ENCODE data around the gene BNC2. TPM values are rescaled to one million over a fixed set of nuclear protein-coding genes. Genes with fewer than 3 reads are reported as not detected.

Gene BNC2
- total RNA-seq, 2 experiments from 2014 or later, result not detected

DNA sequence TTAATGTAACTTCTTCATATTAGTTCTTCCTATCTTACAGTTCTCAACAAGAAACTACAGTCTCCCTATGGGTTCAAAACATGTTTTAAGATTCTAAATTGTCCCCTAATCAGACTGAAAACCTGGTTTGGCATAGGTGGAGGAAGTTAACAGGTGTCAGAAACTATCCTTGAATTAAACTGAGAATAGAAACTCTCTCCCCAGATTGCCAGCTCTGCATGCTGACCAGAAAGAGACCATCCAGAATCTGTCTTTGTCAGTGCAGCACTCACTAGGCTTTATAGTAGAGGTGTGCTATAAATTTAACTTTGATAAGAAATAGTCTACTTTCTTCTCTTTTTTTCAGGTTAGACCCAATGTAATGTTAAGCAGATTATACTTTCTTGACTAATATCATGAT lies 63.8 kb downstream of the BNC2 start:
- Mint-ChIP-seq H3K36me3 (ENCODE audit: low read depth) (no peaks in the 10 kb centered on the region), H3K27me3 (ENCODE audit: low read depth) (no peaks in the 10 kb centered on the region), H3K4me3 (no peak overlapping the region), H3K27ac (no peak overlapping the region), H3K9me3 (ENCODE audit: insufficient read depth) (peaks cover 1% of the 10 kb centered on the region), H3K4me1 (ENCODE audit: low read depth) (no peaks in the 10 kb centered on the region)
- DNase-seq (no peak), ATAC-seq (no peak)
- POLR2A ChIA-PET, result no interaction called here
- CTCF ChIA-PET, result no interaction called here

GRCh38 chr9:16803648-16804047 lies 66.8 kb downstream of the BNC2 start:
- Mint-ChIP-seq H3K9me3 (ENCODE audit: insufficient read depth) (no peaks in the 10 kb centered on the region), H3K4me3 (no peak overlapping the region), H3K27ac (no peak overlapping the region), H3K4me1 (ENCODE audit: low read depth) (no peaks in the 10 kb centered on the region), H3K27me3 (ENCODE audit: low read depth) (no peaks in the 10 kb centered on the region), H3K36me3 (ENCODE audit: low read depth) (no peaks in the 10 kb centered on the region)
- ChIA-PET POLR2A (no interaction called here), CTCF (no interaction called here)
- ATAC-seq (no peak), DNase-seq (no peak)

- H3K9me3 Mint-ChIP-seq (ENCODE audit: insufficient read depth), result no peaks in the 10 kb centered on the region
- ChIA-PET CTCF (no interaction called here), POLR2A (no interaction called here)
- no peaks in the 10 kb centered on the region for H3K36me3 Mint-ChIP-seq (ENCODE audit: low read depth)
- no peaks in the 10 kb centered on the region for H3K4me1 Mint-ChIP-seq (ENCODE audit: low read depth)
- no peak overlapping the region for H3K27ac Mint-ChIP-seq
- no peak overlapping the region for H3K4me3 Mint-ChIP-seq
- ATAC-seq (no peak), DNase-seq (no peak)
- no peaks in the 10 kb centered on the region for H3K27me3 Mint-ChIP-seq (ENCODE audit: low read depth)
These were observed 68.5 kb downstream of the BNC2 start for GRCh38 chr9:16801871-16802466.

DNA sequence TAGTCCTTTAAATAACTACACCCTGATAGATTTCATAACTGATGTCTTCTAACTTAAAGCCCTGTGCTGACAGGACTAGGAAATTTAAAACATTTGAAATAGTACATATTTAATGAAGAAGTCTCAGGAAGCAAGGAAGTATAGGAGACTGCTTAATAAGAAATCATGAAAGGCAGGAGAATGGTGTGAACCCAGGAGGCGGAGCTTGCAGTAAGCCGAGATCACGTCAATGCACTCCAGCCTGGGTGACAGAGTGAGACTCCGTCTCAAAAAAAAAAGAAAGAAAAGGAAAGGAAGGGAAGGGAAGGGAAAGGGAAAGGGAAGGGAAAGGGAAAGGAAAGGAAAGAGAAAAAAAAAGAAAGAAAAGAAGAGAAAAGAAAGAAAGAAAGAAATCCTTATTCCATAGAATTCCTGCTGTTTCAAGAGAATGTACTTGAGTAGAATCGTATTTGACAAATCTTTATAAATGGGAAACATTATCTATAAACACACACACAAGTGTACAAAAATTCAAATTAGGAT lies 74.1 kb downstream of the BNC2 start:
- H3K36me3 Mint-ChIP-seq (ENCODE audit: low read depth), result no peaks in the 10 kb centered on the region
- ChIA-PET POLR2A (no interaction called here), CTCF (no interaction called here)
- H3K9me3 Mint-ChIP-seq (ENCODE audit: insufficient read depth), result no peaks in the 10 kb centered on the region
- no peaks in the 10 kb centered on the region for H3K27me3 Mint-ChIP-seq (ENCODE audit: low read depth)
- no peak overlapping the region for H3K27ac Mint-ChIP-seq
- no peak overlapping the region for H3K4me3 Mint-ChIP-seq
- no peaks in the 10 kb centered on the region for H3K4me1 Mint-ChIP-seq (ENCODE audit: low read depth)
- ATAC-seq, result no peak
- DNase-seq, result no peak

DNA sequence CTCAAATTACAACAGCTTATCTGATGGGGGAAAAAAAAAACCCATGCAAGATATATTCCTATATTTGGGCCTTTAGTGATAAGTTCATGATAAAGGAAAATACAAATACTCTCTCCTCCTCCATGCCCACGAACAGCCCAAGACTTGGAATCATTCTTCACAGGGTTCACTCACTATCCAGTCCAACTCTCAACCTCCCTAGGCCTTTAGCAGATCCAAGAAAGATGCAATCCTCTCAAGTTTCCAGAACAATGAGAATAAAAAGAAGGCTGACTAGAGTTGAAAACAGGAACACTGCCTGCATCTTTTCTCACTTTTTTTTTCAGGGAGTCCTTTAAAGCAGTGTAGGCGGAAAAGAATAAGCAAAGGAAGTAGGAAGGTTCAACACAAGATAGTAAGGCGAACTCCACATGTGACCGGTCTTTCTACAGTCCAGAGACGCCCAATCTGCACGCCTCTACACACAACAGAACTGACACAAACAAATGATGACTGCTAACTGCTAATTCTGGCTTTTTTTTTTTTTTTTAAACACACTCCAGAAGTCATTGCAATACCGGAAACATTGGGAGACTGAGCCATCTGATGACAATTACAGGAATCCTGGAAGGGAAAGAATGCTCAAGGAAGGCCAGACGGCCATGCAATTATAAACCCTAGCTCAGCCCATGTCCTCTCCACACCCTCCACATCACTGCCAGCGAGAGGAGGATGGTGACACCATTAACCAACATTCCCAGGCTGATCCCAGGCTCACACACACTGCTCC lies 75.4 kb downstream of the BNC2 start:
- H3K4me3 Mint-ChIP-seq, result no peak overlapping the region
- H3K27me3 Mint-ChIP-seq (ENCODE audit: low read depth), result no peaks in the 10 kb centered on the region
- H3K9me3 Mint-ChIP-seq (ENCODE audit: insufficient read depth), result no peaks in the 10 kb centered on the region
- POLR2A ChIA-PET, result no interaction called here
- ATAC-seq (no peak), DNase-seq (no peak)
- no peak overlapping the region for H3K27ac Mint-ChIP-seq
- CTCF ChIA-PET, result no interaction called here
- H3K36me3 Mint-ChIP-seq (ENCODE audit: low read depth), result no peaks in the 10 kb centered on the region
- H3K4me1 Mint-ChIP-seq (ENCODE audit: low read depth), result no peaks in the 10 kb centered on the region

GRCh38 chr9:16794103-16794502 lies 76.4 kb downstream of the BNC2 start:
- ChIA-PET POLR2A (no interaction called here), CTCF (no interaction called here)
- DNase-seq (no peak), ATAC-seq (no peak)
- Mint-ChIP-seq H3K9me3 (ENCODE audit: insufficient read depth) (no peaks in the 10 kb centered on the region), H3K4me3 (no peak overlapping the region), H3K36me3 (ENCODE audit: low read depth) (no peaks in the 10 kb centered on the region), H3K27ac (no peak overlapping the region), H3K27me3 (ENCODE audit: low read depth) (no peaks in the 10 kb centered on the region), H3K4me1 (ENCODE audit: low read depth) (no peaks in the 10 kb centered on the region)

DNA sequence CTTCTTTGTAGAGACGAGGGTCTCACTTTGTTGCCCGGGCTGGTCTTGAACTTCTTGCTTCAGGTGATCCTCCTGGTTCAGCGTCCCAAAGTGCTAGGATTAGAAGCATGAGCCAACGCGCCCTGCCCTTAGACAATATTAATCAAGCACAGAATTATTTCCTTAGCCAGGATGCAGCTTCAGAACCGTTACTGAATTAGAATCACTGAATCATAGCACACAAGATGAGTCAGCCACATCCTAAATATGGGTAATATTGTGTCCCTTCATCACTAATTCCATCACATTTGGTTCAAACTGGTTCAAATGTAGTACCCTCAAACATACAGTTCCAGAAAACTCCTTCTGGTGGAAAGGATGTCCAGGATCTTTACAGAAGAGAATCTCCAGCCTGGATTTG lies 82.7 kb downstream of the BNC2 start:
- Mint-ChIP-seq H3K4me3 (no peak overlapping the region), H3K27me3 (ENCODE audit: low read depth) (no peaks in the 10 kb centered on the region), H3K9me3 (ENCODE audit: insufficient read depth) (no peaks in the 10 kb centered on the region), H3K27ac (no peak overlapping the region), H3K4me1 (ENCODE audit: low read depth) (no peaks in the 10 kb centered on the region), H3K36me3 (ENCODE audit: low read depth) (no peaks in the 10 kb centered on the region)
- POLR2A ChIA-PET, result no interaction called here
- DNase-seq (no peak), ATAC-seq (no peak)
- CTCF ChIA-PET, result no interaction called here

DNA sequence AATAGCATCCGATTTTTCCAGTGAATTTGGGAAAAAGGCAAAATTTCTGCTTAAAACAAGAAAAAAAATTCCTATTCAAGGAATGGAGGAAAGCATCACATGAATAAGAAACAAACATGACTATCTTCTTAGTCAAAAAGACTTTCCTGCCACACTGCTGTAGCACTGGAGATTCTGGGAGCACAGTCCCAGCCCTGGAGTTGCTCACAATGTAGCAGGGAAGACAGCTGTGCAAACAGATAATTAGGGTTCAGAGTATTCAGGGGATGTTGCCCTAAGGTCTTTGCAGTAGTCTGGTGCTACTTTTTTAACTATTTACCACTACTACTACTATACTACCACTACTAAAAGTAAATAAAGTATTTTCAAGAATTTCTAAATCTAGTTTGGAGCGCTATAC lies 86.5 kb downstream of the BNC2 start:
- ATAC-seq (no peak), DNase-seq (no peak)
- Mint-ChIP-seq H3K27ac (no peak overlapping the region), H3K9me3 (ENCODE audit: insufficient read depth) (no peaks in the 10 kb centered on the region), H3K4me1 (ENCODE audit: low read depth) (no peaks in the 10 kb centered on the region), H3K27me3 (ENCODE audit: low read depth) (no peaks in the 10 kb centered on the region), H3K36me3 (ENCODE audit: low read depth) (no peaks in the 10 kb centered on the region), H3K4me3 (no peak overlapping the region)
- ChIA-PET CTCF (no interaction called here), POLR2A (no interaction called here)

GRCh38 chr9:16782490-16782889 lies 88.0 kb downstream of the BNC2 start:
- Mint-ChIP-seq H3K9me3 (ENCODE audit: insufficient read depth) (peaks cover 5% of the 10 kb centered on the region), H3K27me3 (ENCODE audit: low read depth) (no peaks in the 10 kb centered on the region), H3K36me3 (ENCODE audit: low read depth) (no peaks in the 10 kb centered on the region), H3K4me1 (ENCODE audit: low read depth) (no peaks in the 10 kb centered on the region), H3K27ac (no peak overlapping the region), H3K4me3 (no peak overlapping the region)
- CTCF ChIA-PET, result no interaction called here
- DNase-seq, result no peak
- POLR2A ChIA-PET, result no interaction called here
- no peak for ATAC-seq

- Mint-ChIP-seq H3K27ac (no peak overlapping the region), H3K9me3 (ENCODE audit: insufficient read depth) (peaks cover 5% of the 10 kb centered on the region), H3K27me3 (ENCODE audit: low read depth) (no peaks in the 10 kb centered on the region), H3K4me1 (ENCODE audit: low read depth) (no peaks in the 10 kb centered on the region), H3K4me3 (no peak overlapping the region), H3K36me3 (ENCODE audit: low read depth) (no peaks in the 10 kb centered on the region)
- ATAC-seq, result no peak
- no peak for DNase-seq
- ChIA-PET CTCF (no interaction called here), POLR2A (no interaction called here)
These were observed 95.1 kb downstream of the BNC2 start for GRCh38 chr9:16775330-16775729.

GRCh38 chr9:16773617-16774016 lies 96.9 kb downstream of the BNC2 start:
- Mint-ChIP-seq H3K27me3 (ENCODE audit: low read depth) (no peaks in the 10 kb centered on the region), H3K4me1 (ENCODE audit: low read depth) (no peaks in the 10 kb centered on the region), H3K27ac (no peak overlapping the region), H3K9me3 (ENCODE audit: insufficient read depth) (peaks cover 5% of the 10 kb centered on the region), H3K36me3 (ENCODE audit: low read depth) (no peaks in the 10 kb centered on the region), H3K4me3 (no peak overlapping the region)
- ChIA-PET POLR2A (no interaction called here), CTCF (no interaction called here)
- no peak for DNase-seq
- ATAC-seq, result no peak

DNA sequence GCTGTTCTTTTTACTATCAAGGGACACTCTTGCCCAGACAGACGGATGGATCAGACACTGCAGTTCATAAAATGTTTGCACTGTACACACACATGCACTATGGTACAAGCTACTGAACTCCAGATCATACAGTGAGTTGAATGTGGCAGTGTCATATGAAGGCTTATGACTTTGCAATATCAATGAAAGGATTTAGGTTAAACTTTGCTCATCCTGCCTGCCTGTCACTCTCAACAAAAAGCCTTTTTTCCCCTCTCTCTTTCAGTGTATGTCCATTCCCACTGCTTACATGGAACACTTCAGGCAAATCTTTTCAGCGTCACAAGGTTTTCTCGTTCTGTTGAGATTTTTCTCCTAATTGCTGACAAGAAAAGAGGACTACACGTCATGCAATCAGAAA lies 97.4 kb downstream of the BNC2 start:
- DNase-seq (no peak), ATAC-seq (no peak)
- no peak overlapping the region for H3K27ac Mint-ChIP-seq
- H3K9me3 Mint-ChIP-seq (ENCODE audit: insufficient read depth), result peaks cover 4% of the 10 kb centered on the region
- no peaks in the 10 kb centered on the region for H3K4me1 Mint-ChIP-seq (ENCODE audit: low read depth)
- POLR2A ChIA-PET, result no interaction called here
- H3K4me3 Mint-ChIP-seq, result no peak overlapping the region
- no peaks in the 10 kb centered on the region for H3K27me3 Mint-ChIP-seq (ENCODE audit: low read depth)
- CTCF ChIA-PET, result no interaction called here
- H3K36me3 Mint-ChIP-seq (ENCODE audit: low read depth), result no peaks in the 10 kb centered on the region

DNA sequence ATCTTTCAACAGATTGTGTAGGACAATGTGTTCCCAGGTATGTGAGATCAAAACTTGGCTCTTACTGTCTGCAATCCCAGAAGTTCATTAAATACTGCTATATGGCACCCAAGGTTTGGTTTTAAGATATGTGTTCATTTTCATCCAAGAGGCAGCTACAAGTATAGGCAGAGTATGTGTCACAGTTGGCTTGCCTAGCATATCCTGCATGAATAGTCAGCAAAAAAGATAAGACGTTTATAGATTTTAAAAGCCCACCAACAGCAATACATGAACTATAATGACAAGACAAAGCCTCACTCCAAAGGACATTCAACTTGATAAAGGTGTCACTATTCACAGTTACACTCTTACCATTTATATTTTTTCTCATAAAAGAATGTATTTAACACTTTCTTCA lies 99.1 kb downstream of the BNC2 start:
- DNase-seq (no peak), ATAC-seq (no peak)
- Mint-ChIP-seq H3K27me3 (ENCODE audit: low read depth) (no peaks in the 10 kb centered on the region), H3K36me3 (ENCODE audit: low read depth) (no peaks in the 10 kb centered on the region), H3K4me3 (no peak overlapping the region), H3K9me3 (ENCODE audit: insufficient read depth) (no peaks in the 10 kb centered on the region), H3K4me1 (ENCODE audit: low read depth) (no peaks in the 10 kb centered on the region), H3K27ac (no peak overlapping the region)
- ChIA-PET CTCF (no interaction called here), POLR2A (no interaction called here)

All from activated CD8-positive, alpha-beta T cell treated with anti-CD3 and anti-CD28 coated beads, Interleukin-2, amount 10 ng/mL, durations not matched to agents 7 days and 5 days (primary cell).